GM12878 (cell line): Measurements from ENCODE around the gene CD69. TPM values are rescaled to one million over a fixed set of nuclear protein-coding genes. Genes with fewer than 3 reads are reported as not detected.

Experiments used
- ATAC-seq: fragments of 200-7000 bp; cut with Tn5 transposase; 3 replicates; pipeline ENCODE4 v1.9.1; 2020; ENCODE audit warnings: mild to moderate bottlenecking, moderate library complexity
- BruUV-seq: library from RNA; stranded (reverse); fragments of 400-500 nt; replicated peaks from 2 replicates; lab custom pipeline; 2021; lab: Mats Ljungman, UMichigan
- CTCF ChIA-PET: fragments of 300-600 bp; sonication (Branson Sonifier 250); formaldehyde crosslinking; extraction: SDS; loops from one replicate; lab custom pipeline; 2021; ENCODE audit warnings: inconsistent platforms; lab: Yijun Ruan, JAX
- POLR2A ChIA-PET: fragments of 350-600 bp; formaldehyde crosslinking; extraction: SDS; loops from one replicate; lab custom pipeline; 2021; ENCODE audit warnings: inconsistent platforms; lab: Charles Lee
- RAD21 ChIA-PET: fragments of 300-600 bp; sonication (Branson Sonifier 250); formaldehyde crosslinking; loops from one replicate; lab custom pipeline; 2023; ENCODE audit warnings: antibody characterized with exemption; ENCODE audit not compliant: unreplicated experiment; lab: Charles Lee
- SMC1A ChIA-PET: fragments of 300-600 bp; sonication (Branson Sonifier 250); formaldehyde crosslinking; loops from one replicate; lab custom pipeline; 2023; ENCODE audit not compliant: unreplicated experiment, uncharacterized antibody; lab: Charles Lee
- DNase-seq: peaks from one replicate; pipeline ENCODE4 v3.0.0-alpha.2; 2011; ENCODE audit warnings: low read depth, low spot score
- FAIRE-seq: peaks from 3 replicates; lab custom pipeline; 2011; peaks lifted over from hg19 to GRCh38; lab: Jason Lieb, UNC
- H2AFZ ChIP-seq: 2 replicates; pipeline ENCODE4 v1.6.0; 2011; ENCODE audit warnings: low read depth, low read length, control low read depth; ENCODE audit not compliant: control insufficient read depth
- H3K27ac ChIP-seq: 2 replicates; pipeline ENCODE4 v1.5.1; 2011; ENCODE audit warnings: control low read depth; ENCODE audit not compliant: control insufficient read depth, insufficient read depth
- H3K27me3 ChIP-seq, 2 experiments: replicated peaks in 1 of 2; 2 replicates each; pipeline versions ENCODE4 v1.6.0 to v1.6.1; 2011; ENCODE audit warnings: low read length in 1 of 2; ENCODE audit not compliant: control insufficient read depth in 2 of 2, insufficient read depth in 2 of 2
- H3K36me3 ChIP-seq, 2 experiments: 2 replicates each; pipeline ENCODE4 v1.5.1; 2011; ENCODE audit warnings: low read length in 1 of 2; ENCODE audit not compliant: control insufficient read depth in 2 of 2, insufficient read depth in 2 of 2
- H3K4me1 ChIP-seq: 2 replicates; pipeline ENCODE4 v1.6.1; 2011; ENCODE audit warnings: mild to moderate bottlenecking, low read length, moderate library complexity, mixed read lengths; ENCODE audit not compliant: control insufficient read depth, insufficient read depth
- H3K4me2 ChIP-seq: 2 replicates; pipeline ENCODE4 v1.6.0; 2011; ENCODE audit warnings: control low read depth; ENCODE audit not compliant: control insufficient read depth, insufficient read depth
- H3K4me3 ChIP-seq: fragments of 200-600 bp; sonication (generic); 2 replicates; pipeline ENCODE4 v1.5.1; 2016
- H3K79me2 ChIP-seq: 2 replicates; pipeline ENCODE4 v1.6.0; 2011; ENCODE audit warnings: low read length; ENCODE audit not compliant: control insufficient read depth, insufficient read depth
- H3K9ac ChIP-seq: 2 replicates; pipeline ENCODE4 v1.8.0; 2011; ENCODE audit warnings: low read length, control low read depth, mixed read lengths; ENCODE audit not compliant: control insufficient read depth, insufficient read depth
- H3K9me3 ChIP-seq: replicated peaks from 3 replicates; pipeline ENCODE4 v1.5.1; 2011; ENCODE audit warnings: mild to moderate bottlenecking, low read length; ENCODE audit not compliant: control insufficient read depth, insufficient read depth
- H4K20me1 ChIP-seq: 2 replicates; pipeline ENCODE4 v1.6.0; 2011; ENCODE audit not compliant: control insufficient read depth, insufficient read depth
- CTCF ChIP-seq, 3 experiments: IDR thresholded peaks in 2 of 3; conservative IDR thresholded peaks in 1 of 3; 2 replicates each; pipeline ENCODE4 v1.5.1; 2011; ENCODE audit warnings: low read depth in 3 of 3, low read length in 3 of 3, mild to moderate bottlenecking in 3 of 3, control low read depth in 2 of 3, moderate library complexity in 2 of 3, inconsistent platforms in 1 of 3, mixed read lengths in 1 of 3; ENCODE audit not compliant: control insufficient read depth in 2 of 3, insufficient read depth in 1 of 3; ENCODE audit errors: extremely low read depth in 1 of 3
- E2F8 ChIP-seq: fragments of 450-650 bp; IDR thresholded peaks from 2 replicates; pipeline ENCODE4 v1.6.1; 2018; ENCODE audit warnings: mild to moderate bottlenecking, low read depth, moderate library complexity; ENCODE audit not compliant: partially characterized antibody
- HDAC6 ChIP-seq: fragments of 200-600 bp; sonication (generic); IDR thresholded peaks from one replicate; pipeline ENCODE4 v1.8.0; 2017; ENCODE audit warnings: antibody characterized with exemption; ENCODE audit not compliant: unreplicated experiment
- PAX5 ChIP-seq: IDR thresholded peaks from 2 replicates; pipeline ENCODE4 v1.6.1; 2011; ENCODE audit warnings: low read depth, low read length, borderline replicate concordance
- POLR2A ChIP-seq: IDR thresholded peaks from 2 replicates; pipeline ENCODE4 v1.6.1; 2011; ENCODE audit warnings: low read depth, mild to moderate bottlenecking, low read length
- ZNF217 ChIP-seq: fragments of 450-650 bp; IDR thresholded peaks from 2 replicates; pipeline ENCODE4 v1.6.1; 2017; ENCODE audit warnings: antibody characterized with exemption, mild to moderate bottlenecking
- ZNF687 ChIP-seq: fragments of 450-650 bp; IDR thresholded peaks from 2 replicates; pipeline ENCODE4 v1.6.1; 2017; ENCODE audit warnings: mild to moderate bottlenecking, moderate library complexity
- WGBS: methylation state at CpG from one replicate; pipeline ENCODE4 v1.1.6; 2016; ENCODE audit warnings: low lambda C conversion rate; ENCODE audit not compliant: insufficient replicate concordance, insufficient coverage; ENCODE audit errors: missing lambda C conversion rate; 5-methylcytosine and 5-hydroxymethylcytosine counted together
- in situ Hi-C: fragments of 300-500 bp; cut with MboI; formaldehyde crosslinking; loops from 9 replicates; pipeline ENCODE4 v1.14.3; 2018; ENCODE audit warnings: mixed read lengths
- intact Hi-C: fragments of 100-400 bp; cut with micrococcal nuclease; formaldehyde crosslinking; loops from one replicate; pipeline ENCODE4 v1.14.2; 2022; ENCODE audit not compliant: unreplicated experiment
- polyA plus RNA-seq, 11 experiments: library from polyadenylated mRNA; depleted of rRNA in 4 of 11; unstranded in 6 of 11; stranded (reverse) in 5 of 11; fragments of >200 nt; fragmentation: Nextera tagmentation in 4 of 11; fragmentation: Illumina TruSeq in 1 of 11; extraction: Ambion mirVana in 4 of 11; extraction: Trizol in 1 of 11; gene quantifications; 1 replicate in 1 of 11; 2 replicates in 10 of 11; pipeline versions ENCODE4 v1.2.1 to v1.2.3, GENCODE V29; 2011 to 2016; ENCODE audit warnings: inconsistent platforms in 2 of 11, missing spikeins in 2 of 11, low read depth in 1 of 11
- total RNA-seq, 4 experiments: library from RNA; depleted of rRNA in 3 of 4; stranded (reverse); fragments of >200 nt in 3 of 4; fragmentation: Illumina TruSeq in 1 of 4; extraction: Trizol in 1 of 4; gene quantifications; 2 replicates each; pipeline versions ENCODE4 v1.2.1 to v1.2.3, GENCODE V29; 2013 to 2021
- TF ChIP-seq, protein P1 (sequence below): fragments of 450-650 bp; IDR thresholded peaks from 2 replicates; pipeline ENCODE4 v1.6.1; 2014; ENCODE audit warnings: mild to moderate bottlenecking

The CD69 gene
- total and polyA plus RNA-seq, 10 of the 15 experiments (the other 5 are each of a cell fraction or from before 2014, with no cell fraction given) = 7.3 to 156 (median 15.0) TPM

GRCh38 chr12:9708853-9709252, 51.8 kb downstream of the CD69 start:
- CTCF ChIA-PET = interaction anchor here (0.6 to 9.0 kb wide), 29 partner anchors 8 to 379 kb away, joined by 3 to 159 read pairs (median 5); partner anchors contain the start of gene CLEC2D
- H3K27me3 ChIP-seq = no peaks in the 10 kb centered on the region
- H3K9me3 ChIP-seq = peaks cover 4% of the 10 kb centered on the region
- POLR2A ChIA-PET = interaction anchor here (0.6 kb wide), 1 partner anchor 450 kb away, joined by 3 read pairs; no protein-coding TSS in a partner anchor
- no peak overlapping the region for H3K4me2 ChIP-seq
- RAD21 ChIA-PET = interaction anchor here (0.8 to 4.8 kb wide), 9 partner anchors 9 to 75 kb away, joined by 3 to 32 read pairs (median 7); no protein-coding TSS in a partner anchor
- peaks cover 2% of the 10 kb centered on the region for H3K79me2 ChIP-seq
- no peaks in the 10 kb centered on the region for H3K36me3 ChIP-seq
- no peak overlapping the region for H3K4me3 ChIP-seq
- H3K9ac ChIP-seq = no peak overlapping the region
- peaks cover 55% of the 10 kb centered on the region for H3K4me1 ChIP-seq
- no peak overlapping the region for H3K27ac ChIP-seq
- WGBS = 44% methylated on average over 3 of the region's 3 CpGs
- SMC1A ChIA-PET = interaction anchor here (0.7 to 7.8 kb wide), 18 partner anchors 8 to 378 kb away, joined by 3 to 100 read pairs (median 4); partner anchors contain the start of gene CLEC2D
- BruUV-seq = no TSS peak
- TF ChIP-seq HDAC6 (no peak), CTCF (IDR thresholded peaks at IDR 0.05 in 2 of 3, conservative IDR thresholded peaks at IDR 0.05 in 1 of 3; ENCODE audit: control insufficient read depth in 2 of 3, extremely low read depth in 1 of 3, insufficient read depth in 1 of 3, low read depth in 3 of 3, low read length in 3 of 3) (no peak), E2F8 (no peak), ZNF217 (no peak), POLR2A (no peak), ZNF687 (no peak), PAX5 (no peak)
- TF ChIP-seq, protein P1, sequence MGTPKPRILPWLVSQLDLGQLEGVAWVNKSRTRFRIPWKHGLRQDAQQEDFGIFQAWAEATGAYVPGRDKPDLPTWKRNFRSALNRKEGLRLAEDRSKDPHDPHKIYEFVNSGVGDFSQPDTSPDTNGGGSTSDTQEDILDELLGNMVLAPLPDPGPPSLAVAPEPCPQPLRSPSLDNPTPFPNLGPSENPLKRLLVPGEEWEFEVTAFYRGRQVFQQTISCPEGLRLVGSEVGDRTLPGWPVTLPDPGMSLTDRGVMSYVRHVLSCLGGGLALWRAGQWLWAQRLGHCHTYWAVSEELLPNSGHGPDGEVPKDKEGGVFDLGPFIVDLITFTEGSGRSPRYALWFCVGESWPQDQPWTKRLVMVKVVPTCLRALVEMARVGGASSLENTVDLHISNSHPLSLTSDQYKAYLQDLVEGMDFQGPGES = no peak
- in situ Hi-C loops = loop anchor here (5.0 kb wide), 1 partner anchor 72 kb away; no protein-coding TSS in a partner anchor
- FAIRE-seq = no peak
- no peaks in the 10 kb centered on the region for H4K20me1 ChIP-seq
- no peak for DNase-seq
- ATAC-seq = no peak
- intact Hi-C loops = loop anchor here (1.0 to 2.0 kb wide), 3 partner anchors 40 to 378 kb away; partner anchors contain the start of gene CLEC2D
- no peak overlapping the region for H2AFZ ChIP-seq
